NCI-H187 treated with DMSO at 0.1 percent for 48 hours (cell line): ENCODE measurements around the gene MLLT1.
A peak's percentile ranks its signal among the peaks of the same experiment; 100 is the strongest.

Experiments used
- DNase-seq: peaks from one replicate; lab custom pipeline; 2025; lab: John Stamatoyannopoulos, UW

The MLLT1 gene

DNA sequence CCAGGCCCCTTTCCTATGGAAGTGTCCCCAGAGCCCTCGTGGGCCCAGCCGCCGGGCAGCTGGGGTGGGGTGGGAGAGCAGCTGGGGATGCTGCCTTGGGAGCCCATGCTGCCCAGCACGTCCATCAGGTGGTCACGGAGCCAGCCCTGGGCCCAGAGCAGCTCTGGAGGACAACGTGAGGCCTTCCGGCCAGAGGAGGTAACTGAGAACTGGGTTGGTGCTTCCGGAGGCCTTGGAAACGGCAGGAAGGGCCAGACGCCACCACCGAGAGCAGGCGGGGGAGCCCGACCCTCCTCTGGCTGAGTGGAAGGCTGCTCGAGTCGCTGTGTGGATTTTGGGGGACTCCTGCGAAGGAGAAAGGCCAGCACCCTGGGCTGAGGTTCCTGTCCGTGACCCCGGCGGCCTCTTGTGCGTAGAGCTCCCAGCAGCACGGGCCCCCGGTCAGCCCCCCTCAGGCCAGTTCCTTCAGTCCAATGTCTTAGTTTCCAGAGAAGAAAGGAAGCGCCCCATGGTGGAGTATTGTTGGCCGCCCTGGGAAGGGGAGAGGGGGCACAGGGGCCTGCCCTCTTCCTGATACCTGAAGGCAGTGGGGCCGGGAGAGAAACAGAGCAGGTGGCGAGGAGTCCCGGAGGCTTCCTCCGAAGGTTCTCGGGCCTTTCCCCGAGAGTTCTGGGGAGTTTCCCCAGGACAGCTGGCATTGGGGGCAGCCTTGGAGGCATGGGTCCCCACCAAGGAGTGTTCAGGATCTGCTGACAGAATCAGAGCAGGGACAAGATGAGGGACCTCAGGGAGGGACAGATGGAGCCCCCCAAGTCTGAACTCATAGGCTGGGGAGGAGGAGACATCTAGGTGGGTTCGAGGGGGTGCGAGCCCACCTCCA lies 68.8 kb downstream of the MLLT1 start:
- DNase-seq, result no peak

- DNase-seq, result no peak
These were observed 69.7 kb downstream of the MLLT1 start for GRCh38 chr19:6210091-6210490.

DNA sequence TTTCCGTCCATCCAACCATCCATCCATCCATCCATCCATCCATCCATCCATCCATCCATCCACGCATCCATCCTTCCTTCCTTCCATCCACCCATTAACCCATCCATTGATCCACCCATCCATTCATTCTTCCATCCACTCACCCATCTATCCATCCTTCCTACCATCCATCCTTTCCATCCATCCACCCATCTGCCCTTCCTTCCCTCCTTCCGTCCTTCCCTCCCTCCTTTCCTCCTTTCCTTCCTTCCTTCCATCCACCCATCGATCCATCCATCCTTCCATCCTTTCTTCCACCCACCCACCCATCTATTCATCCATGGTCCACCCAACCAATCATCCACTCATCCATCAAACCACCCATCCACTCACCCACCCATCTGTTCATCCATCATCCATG lies 70.1 kb downstream of the MLLT1 start:
- no peak for DNase-seq

GRCh38 chr19:6209233-6209632 lies 70.5 kb downstream of the MLLT1 start:
- DNase-seq, result no peak

- DNase-seq, result no peak
These were observed 74.7 kb downstream of the MLLT1 start for GRCh38 chr19:6204866-6205723.

DNA sequence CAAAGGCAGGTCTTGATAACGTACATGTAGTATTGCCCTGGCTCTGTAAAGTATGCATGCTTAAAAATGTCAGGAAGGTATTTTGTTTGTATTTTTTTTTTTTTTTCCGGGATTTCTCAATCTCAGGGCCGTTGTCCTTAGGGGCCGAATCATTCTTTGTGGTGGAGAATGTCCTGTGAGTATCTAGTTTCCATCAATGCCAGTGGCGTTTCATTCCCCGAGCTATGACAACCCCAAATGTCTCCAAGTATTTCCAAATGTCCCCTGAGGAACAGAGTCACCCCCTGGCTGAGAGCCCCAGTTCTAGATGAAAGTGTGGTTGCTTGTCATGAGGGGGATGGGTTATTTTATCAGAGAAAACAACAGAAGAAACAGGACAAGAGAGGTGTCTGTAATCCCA lies 75.6 kb downstream of the MLLT1 start:
- DNase-seq, result no peak

GRCh38 chr19:6199240-6199994 lies 80.4 kb downstream of the MLLT1 start:
- peak; percentile 93 for DNase-seq

DNA sequence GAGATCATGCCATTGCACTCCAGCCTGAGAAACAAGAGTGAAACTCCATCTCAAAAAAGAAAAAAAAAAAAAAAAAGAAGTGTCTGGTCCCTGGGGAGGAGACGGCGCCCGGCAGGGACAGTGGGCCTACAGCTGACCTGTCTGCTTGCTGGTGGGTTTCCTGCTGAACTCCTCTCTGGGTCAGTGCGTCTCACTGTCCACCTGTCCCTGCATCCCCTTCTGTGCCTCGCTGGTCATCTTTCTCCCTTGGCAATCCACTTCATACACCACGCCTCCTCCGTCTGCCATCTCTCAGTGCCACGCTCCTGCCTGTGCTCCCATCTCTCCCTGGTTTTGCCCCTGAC lies 80.9 kb downstream of the MLLT1 start:
- no peak for DNase-seq

DNA sequence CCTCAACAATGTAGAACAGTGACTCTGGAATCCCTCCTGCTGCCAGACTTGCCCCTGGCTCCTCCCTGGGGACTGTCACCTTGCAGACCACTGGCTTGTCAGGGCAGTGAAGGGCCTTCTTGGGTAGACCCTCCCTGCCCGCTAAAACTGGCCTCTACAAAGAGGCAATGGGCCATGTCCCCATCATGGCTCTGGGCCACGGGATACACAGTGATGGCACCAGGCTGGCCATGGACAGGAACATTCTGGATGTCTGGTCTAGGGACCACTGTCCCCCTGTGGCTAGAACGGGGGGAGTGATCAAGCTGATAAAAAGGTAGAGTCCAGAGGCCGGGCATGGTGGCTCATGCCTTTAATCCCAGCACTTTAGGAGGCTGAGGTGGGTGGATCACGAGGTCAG lies 83.4 kb downstream of the MLLT1 start:
- no peak for DNase-seq

DNA sequence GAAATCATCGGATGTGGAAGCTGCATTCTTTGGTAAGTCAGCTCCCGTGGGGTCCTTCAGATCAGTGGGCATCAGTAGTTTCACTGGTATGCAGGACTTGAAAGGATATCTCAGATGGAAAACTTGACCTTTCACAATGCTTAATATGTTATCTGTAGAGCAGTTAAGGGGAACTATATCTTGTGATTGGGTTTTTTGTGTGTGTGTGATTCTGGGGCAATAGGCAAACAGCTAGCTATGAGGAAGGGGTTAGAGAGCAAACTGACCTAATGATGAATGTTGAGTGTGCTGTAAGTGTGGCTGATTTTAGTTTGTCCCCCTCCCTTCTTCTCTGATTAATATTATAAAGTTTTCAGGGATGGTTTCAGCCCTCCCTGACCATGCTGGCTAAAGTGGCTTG lies 91.0 kb downstream of the MLLT1 start:
- DNase-seq, result no peak

DNA sequence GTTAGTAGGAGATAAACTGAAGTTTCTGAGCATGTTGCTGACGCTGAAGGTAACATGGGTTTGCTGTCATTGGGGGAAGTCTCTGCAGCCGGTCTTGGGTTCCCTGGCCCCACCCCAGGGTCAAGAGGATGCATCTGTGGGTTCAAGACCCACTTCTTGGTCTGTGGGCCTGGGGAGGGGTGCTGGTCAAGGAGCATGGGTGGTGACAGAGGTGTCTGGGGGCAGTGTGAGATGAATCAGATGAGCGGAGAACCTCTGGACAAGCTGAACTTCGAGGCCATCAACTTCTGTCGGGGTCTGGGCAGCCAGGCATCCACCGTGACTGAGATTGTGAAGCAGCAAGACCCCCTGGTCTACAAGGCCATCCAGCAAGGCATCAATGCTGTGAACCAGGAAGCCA lies 92.4 kb downstream of the MLLT1 start:
- no peak for DNase-seq

DNA sequence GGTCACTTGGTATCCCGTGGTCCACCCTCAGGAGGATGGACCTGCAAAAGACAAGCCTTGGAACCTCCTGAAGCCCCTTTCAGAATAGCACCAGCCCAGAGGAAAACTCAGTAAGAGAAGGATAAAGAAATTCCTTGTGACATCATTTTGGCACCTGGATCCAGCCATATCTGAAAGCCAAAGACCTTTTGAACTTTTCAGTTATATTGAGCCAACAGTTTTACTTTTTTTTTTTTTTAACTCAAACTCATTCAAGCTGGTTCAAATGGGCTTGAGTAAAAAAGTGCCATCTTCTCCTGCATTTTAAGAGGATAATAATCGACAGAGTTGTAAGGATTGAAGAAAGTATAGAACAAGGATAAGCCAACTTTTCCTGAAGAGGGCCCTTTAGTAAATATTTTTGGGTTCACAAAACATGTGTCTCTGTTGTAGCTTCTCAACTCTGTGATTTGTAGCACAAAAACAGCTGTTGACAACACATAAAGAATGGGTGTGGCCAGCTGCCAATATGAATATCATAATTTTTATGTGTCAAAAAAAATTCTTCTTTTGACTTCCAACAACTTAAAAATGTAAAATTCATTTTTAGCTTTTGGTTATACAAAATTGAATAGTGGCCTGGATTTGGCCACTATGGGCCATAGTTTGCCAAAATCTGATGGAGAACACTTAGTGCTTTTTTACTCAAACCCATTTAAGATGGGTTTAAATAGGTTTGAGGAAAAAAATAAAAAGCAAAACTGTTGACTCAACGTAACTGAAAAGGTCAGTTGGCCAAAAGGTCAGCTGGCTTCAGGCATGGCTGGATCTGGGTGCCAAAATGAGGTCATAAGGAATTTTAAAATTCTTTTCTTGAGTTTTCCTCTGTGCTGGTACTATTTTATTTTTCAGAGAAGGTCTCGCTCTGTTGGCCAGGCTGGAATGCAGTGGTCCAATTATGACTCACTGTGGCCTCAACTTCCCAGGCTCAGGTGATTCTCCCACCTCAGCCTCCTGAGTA lies 93.6 kb downstream of the MLLT1 start:
- no peak for DNase-seq

DNA sequence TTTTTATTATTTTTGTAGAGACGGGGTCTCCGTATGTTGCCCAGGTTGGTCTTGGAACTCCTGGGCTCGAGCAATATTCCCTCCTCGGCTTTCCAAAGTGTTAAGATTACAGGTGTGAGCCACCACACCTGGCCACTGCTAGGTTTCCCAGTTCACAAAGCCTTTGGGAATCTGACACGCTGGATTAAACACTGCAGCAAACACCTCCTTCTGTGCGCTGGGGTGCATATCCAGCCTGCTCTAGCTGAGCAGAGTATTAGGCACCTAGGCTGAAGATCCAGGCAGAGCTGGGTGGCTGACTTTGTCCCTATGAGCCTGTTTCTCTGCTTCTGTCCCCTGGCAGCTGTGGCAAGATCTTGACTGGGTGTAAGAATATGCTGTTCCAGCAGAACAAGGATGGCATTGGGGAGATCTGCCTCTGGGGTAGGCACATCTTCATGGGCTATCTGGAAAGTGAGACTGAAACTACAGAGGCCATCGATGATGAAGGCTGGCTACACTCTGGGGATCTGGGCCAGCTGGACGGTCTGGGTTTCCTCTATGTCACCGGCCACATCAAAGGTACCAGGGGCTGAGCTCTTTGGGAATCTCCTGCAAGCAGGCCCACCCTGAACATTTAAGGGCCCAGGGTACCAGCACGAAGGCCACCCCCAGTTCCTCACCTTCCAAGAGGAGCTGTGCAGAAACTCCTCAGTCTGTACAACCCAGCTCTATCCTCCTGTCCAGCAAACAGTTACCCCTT lies 94.5 kb downstream of the MLLT1 start:
- DNase-seq, result no peak

DNA sequence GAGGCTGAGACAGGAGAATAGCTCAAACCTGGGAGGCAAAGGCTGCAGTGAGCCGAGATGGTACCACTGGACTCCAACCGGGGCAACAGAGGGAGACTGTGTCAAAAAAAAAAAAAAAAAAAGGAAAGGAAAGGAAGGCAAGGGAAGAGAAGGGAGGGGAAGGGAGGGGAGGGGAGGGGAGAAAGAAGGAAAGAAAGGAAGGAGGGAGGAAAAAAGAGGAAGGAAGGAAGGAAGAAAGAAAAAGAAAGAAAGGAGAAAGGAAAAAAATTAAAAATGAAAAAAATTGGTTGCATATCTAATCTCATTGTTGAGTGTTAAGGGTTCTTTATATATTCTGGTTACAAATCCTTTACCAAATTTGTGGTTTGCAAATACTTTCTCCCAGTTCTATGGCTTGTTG lies 98.7 kb downstream of the MLLT1 start:
- no peak for DNase-seq

GRCh38 chr19:6173190-6173589 lies 106.6 kb downstream of the MLLT1 start:
- DNase-seq, result no peak

DNA sequence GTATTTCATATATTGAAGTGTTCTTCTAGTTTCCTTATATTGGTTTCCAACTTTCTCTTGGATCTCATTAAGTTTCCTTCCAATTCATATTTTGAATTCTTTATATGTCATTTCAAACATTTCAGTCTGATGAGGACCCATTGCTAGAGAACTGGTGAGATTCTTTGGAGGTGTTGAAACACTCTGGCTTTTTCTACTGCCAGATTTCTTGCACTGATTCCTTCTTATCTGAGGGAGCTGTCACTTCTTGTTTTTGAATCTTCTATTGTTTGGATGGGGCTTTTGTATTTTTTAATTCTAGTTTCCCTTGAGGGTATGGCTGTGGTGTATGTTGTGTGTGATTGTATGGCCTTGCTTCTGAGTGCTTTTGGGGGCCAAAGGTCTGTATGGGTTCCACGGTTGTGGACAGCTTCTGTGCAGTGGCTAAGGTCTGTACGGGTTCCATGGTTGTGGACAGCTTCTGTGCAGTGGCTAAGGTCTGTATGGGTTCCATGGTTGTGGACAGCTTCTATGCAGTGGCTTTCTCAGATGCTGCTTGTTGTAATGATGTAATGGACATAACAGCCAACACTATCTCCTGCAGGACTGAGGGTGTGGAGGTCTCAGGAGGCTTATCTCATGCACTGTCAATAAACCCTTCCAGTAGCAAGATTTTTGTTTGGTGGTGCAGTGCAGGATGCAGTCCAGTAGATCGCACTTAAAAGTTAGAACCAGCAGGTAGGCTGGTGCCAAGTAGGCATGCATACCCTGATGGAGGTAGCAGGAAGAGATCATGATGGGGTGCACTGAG lies 107.5 kb downstream of the MLLT1 start:
- no peak for DNase-seq

DNA sequence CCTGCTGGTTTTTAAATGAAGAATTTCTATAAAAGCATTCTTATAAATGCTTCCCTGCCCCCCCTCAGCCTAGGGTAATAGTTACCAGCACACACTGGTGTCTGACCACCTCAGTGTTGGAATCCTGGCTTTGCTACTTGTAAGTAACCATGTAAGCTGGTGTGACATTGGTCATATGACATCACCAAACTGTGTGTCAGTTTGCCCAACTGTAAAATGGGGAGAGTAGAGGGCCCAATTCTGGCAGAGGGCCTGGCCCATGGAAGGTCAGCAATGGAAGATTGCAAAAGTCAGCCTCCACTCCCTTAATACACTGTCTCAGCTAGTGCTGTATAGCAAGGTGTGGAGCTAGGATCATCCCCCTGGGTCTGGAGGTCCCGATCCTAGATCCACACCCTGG lies 112.7 kb downstream of the MLLT1 start:
- DNase-seq, result no peak

- no peak for DNase-seq
These were observed 114.8 kb downstream of the MLLT1 start for GRCh38 chr19:6164906-6165531.

DNA sequence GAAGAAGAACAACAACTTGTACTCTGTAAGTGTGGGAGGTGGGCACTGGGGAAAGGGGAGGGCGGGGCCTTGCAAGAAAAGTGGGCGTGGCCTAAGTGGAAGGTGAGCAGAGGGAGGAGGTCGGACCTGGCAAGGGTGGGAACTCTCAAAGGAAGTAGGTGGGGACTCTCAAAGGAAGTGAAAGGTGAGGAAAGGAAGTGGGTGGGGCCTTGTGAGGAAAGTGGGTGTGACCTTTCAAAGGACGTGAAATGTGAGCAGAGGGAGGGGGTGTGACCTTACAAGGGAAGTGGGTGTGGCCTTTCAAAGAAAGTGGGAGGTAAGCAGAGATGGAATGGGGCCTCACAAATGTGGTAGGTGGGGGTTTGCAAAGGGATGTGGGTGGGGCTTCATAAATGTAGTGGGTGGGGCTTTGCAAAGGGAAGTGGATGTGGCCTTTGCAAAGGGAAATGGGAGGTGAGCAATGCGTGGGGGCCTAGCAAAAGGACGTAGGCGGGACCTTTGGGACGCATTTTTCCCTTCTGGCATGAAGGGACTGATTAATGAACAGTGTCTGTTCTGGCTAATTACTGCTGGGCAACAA lies 118.4 kb downstream of the MLLT1 start:
- no peak for DNase-seq
